ENCODE results near the gene TNFAIP3. TPM values are rescaled to one million over a fixed set of nuclear protein-coding genes. Genes with fewer than 3 reads are reported as not detected.

Gene TNFAIP3
- total and polyA plus RNA-seq, 2 donors (not counting 3 experiments of a cell fraction or from before 2014, with no cell fraction given) = 4.0 to 8.6 TPM

- Histone ChIP-seq H3K4me2 (ENCODE audit: insufficient read depth, low read length) (no peak overlapping the region), H3K27ac (ENCODE audit: insufficient read depth, low read depth, low read length) (no peak overlapping the region), H3K4me1 (ENCODE audit: control insufficient read depth, extremely low read depth, insufficient read depth, low read length) (peaks cover 8% of the 10 kb centered on the region), H4K20me1 (replicated peaks; ENCODE audit: control insufficient read depth, extremely low read depth, insufficient read depth, low read length) (no peaks in the 10 kb centered on the region), H3K27me3 (ENCODE audit: control insufficient read depth in 2 of 2, insufficient read depth in 2 of 2, low read length in 2 of 2) (no peaks in the 10 kb centered on the region), H3K36me3 (ENCODE audit: control insufficient read depth in 2 of 2, extremely low read depth in 1 of 2, insufficient read depth in 2 of 2, low read length in 2 of 2) (no peaks in the 10 kb centered on the region), H3K79me2 (ENCODE audit: control insufficient read depth, insufficient read depth, low read length) (no peaks in the 10 kb centered on the region), H3K4me3 (replicated peaks in 1 of 3; ENCODE audit: insufficient read depth in 1 of 3, low read depth in 1 of 3, low read length in 3 of 3) (no peak overlapping the region), H3K9me1 (replicated peaks; ENCODE audit: control insufficient read depth, extremely low read depth, insufficient read depth, low read length) (no peaks in the 10 kb centered on the region), H3K9me3 (replicated peaks; ENCODE audit: control insufficient read depth, insufficient read depth, low read length) (no peaks in the 10 kb centered on the region), H3K9ac (replicated peaks; ENCODE audit: extremely low read depth, insufficient read depth, low read length) (no peak overlapping the region), H2AFZ (ENCODE audit: low read depth, low read length) (no peak overlapping the region)
- TF ChIP-seq POLR2AphosphoS5 (IDR thresholded peaks at IDR 0.05; ENCODE audit: insufficient read depth, low read depth, low read length) = no peak
- TF ChIP-seq MAX (IDR thresholded peaks at IDR 0.05; ENCODE audit: insufficient read depth, insufficient read length) = no peak
- no peak for TF ChIP-seq JUN (IDR thresholded peaks at IDR 0.05; ENCODE audit: borderline replicate concordance, insufficient read depth, insufficient read length, low read depth)
- TF ChIP-seq, protein P1, sequence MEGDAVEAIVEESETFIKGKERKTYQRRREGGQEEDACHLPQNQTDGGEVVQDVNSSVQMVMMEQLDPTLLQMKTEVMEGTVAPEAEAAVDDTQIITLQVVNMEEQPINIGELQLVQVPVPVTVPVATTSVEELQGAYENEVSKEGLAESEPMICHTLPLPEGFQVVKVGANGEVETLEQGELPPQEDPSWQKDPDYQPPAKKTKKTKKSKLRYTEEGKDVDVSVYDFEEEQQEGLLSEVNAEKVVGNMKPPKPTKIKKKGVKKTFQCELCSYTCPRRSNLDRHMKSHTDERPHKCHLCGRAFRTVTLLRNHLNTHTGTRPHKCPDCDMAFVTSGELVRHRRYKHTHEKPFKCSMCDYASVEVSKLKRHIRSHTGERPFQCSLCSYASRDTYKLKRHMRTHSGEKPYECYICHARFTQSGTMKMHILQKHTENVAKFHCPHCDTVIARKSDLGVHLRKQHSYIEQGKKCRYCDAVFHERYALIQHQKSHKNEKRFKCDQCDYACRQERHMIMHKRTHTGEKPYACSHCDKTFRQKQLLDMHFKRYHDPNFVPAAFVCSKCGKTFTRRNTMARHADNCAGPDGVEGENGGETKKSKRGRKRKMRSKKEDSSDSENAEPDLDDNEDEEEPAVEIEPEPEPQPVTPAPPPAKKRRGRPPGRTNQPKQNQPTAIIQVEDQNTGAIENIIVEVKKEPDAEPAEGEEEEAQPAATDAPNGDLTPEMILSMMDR (IDR thresholded peaks at IDR 0.05; ENCODE audit: extremely low read depth in 1 of 2, insufficient read depth in 1 of 2, low read depth in 1 of 2, low read length in 2 of 2) = no peak
- no peak for TF ChIP-seq GATA2 (IDR thresholded peaks at IDR 0.05; ENCODE audit: insufficient read depth, insufficient read length, low read depth, low read length)
- TF ChIP-seq MYC (IDR thresholded peaks at IDR 0.05; ENCODE audit: low read depth, low read length) = no peak
- no peak for TF ChIP-seq FOS (IDR thresholded peaks at IDR 0.05; ENCODE audit: borderline replicate concordance, insufficient read depth, low read length)
- TF ChIP-seq POLR2A (IDR thresholded peaks at IDR 0.05; ENCODE audit: low read depth, low read length) = no peak
- no peak for TF ChIP-seq EZH2 (IDR thresholded peaks at IDR 0.05; ENCODE audit: borderline replicate concordance, low read depth, low read length, severe bottlenecking)
- FAIRE-seq (no peak), DNase-seq (ENCODE audit: low read depth, low spot score) (no peak)
- ChIA-PET POLR2A (no interaction called here), CTCF (interaction anchor here (1.7 to 2.0 kb wide), 2 partner anchors 17 to 89 kb away, joined by 4 to 7 read pairs; partner anchors contain the start of gene TNFAIP3)
- dilution Hi-C loops (cut with MboI; ENCODE audit: extremely low pct_ligation_motif_present, low sequenced_read_pairs) = no loop called here
- intact Hi-C loops (cut with micrococcal nuclease) = loop anchor here (2.0 to 5.0 kb wide), 2 partner anchors 45 to 143 kb away; no protein-coding TSS in a partner anchor
- BruUV-seq (replicated peaks) = no TSS peak
These were observed 16.9 kb upstream of the TNFAIP3 start for GRCh38 chr6:137849981-137850714.
